PC-9 (cell line): ENCODE measurements around the gene IGF1. TPM values are rescaled to one million over a fixed set of nuclear protein-coding genes. Genes with fewer than 3 reads are reported as not detected.

ENCODE experiments used
- BruUV-seq: library from RNA; stranded (reverse); fragments of 400-500 nt; replicated peaks from 2 replicates; lab custom pipeline; 2021; lab: Mats Ljungman, UMichigan
- CTCF ChIA-PET: fragments of 300-600 bp; sonication (Branson Sonifier 250); formaldehyde crosslinking; loops from one replicate; lab custom pipeline; 2022; ENCODE audit warnings: antibody characterized with exemption; lab: Charles Lee
- POLR2A ChIA-PET: fragments of 300-600 bp; sonication (Branson Sonifier 250); formaldehyde crosslinking; loops from one replicate; lab custom pipeline; 2022; ENCODE audit warnings: antibody characterized with exemption; ENCODE audit not compliant: unreplicated experiment; lab: Charles Lee
- DNase-seq, 2 experiments: peaks; one replicate each; pipeline versions ENCODE4 v3.0.0 to v3.0.0-alpha.2; 2015 to 2022; ENCODE audit warnings: mixed read lengths in 1 of 2
- H2AFZ ChIP-seq: fragments of 200-600 bp; sonication (generic); 2 replicates; pipeline ENCODE4 v1.8.1; 2017; ENCODE audit warnings: antibody characterized with exemption
- H3F3A ChIP-seq: fragments of 200-600 bp; sonication (generic); 2 replicates; pipeline ENCODE4 v1.8.1; 2017; ENCODE audit warnings: antibody characterized with exemption, mild to moderate bottlenecking, low read depth; ENCODE audit not compliant: insufficient read depth
- H3K27ac ChIP-seq: fragments of 200-600 bp; sonication (generic); 2 replicates; pipeline ENCODE4 v1.6.1; 2016; ENCODE audit warnings: mixed run types
- H3K27me3 ChIP-seq: fragments of 200-600 bp; sonication (generic); 2 replicates; pipeline ENCODE4 v1.6.1; 2016; ENCODE audit warnings: low read depth, mixed run types; ENCODE audit not compliant: insufficient read depth
- H3K36me3 ChIP-seq: fragments of 200-600 bp; sonication (generic); 2 replicates; pipeline ENCODE4 v1.6.1; 2016; ENCODE audit warnings: low read depth, mixed run types
- H3K4me1 ChIP-seq: fragments of 200-600 bp; sonication (generic); replicated peaks from 2 replicates; pipeline ENCODE4 v1.6.1; 2016; ENCODE audit warnings: mixed run types; ENCODE audit not compliant: insufficient read depth
- H3K4me2 ChIP-seq: fragments of 200-600 bp; sonication (generic); 2 replicates; pipeline ENCODE4 v1.6.1; 2017; ENCODE audit warnings: mixed run types
- H3K4me3 ChIP-seq: fragments of 200-600 bp; sonication (generic); 2 replicates; pipeline ENCODE4 v1.6.1; 2016; ENCODE audit warnings: mixed run types
- H3K79me2 ChIP-seq: fragments of 200-600 bp; sonication (generic); 2 replicates; pipeline ENCODE4 v1.6.1; 2017; ENCODE audit warnings: low read depth, mixed run types
- H3K9me2 ChIP-seq: fragments of 200-600 bp; sonication (generic); 2 replicates; pipeline ENCODE4 v1.8.1; 2017; ENCODE audit warnings: mild to moderate bottlenecking; ENCODE audit not compliant: insufficient read depth
- H3K9me3 ChIP-seq: fragments of 200-600 bp; sonication (generic); 2 replicates; pipeline ENCODE4 v1.8.1; 2016; ENCODE audit warnings: low read depth; ENCODE audit not compliant: insufficient read depth
- H4K20me1 ChIP-seq: fragments of 200-600 bp; sonication (generic); 2 replicates; pipeline ENCODE4 v1.8.1; 2017; ENCODE audit not compliant: insufficient read depth
- EZH2 ChIP-seq: fragments of 200-600 bp; sonication (generic); IDR thresholded peaks from 2 replicates; pipeline ENCODE4 v1.8.0; 2017; ENCODE audit warnings: antibody characterized with exemption, low read depth
- intact Hi-C: fragments of 100-400 bp; cut with micrococcal nuclease; formaldehyde crosslinking; loops from one replicate; pipeline ENCODE4 v1.10.0; 2022; ENCODE audit not compliant: unreplicated experiment
- total RNA-seq: library from RNA; stranded (reverse); gene quantifications from 2 replicates; pipeline ENCODE4 v1.2.3, GENCODE V29; 2021
- TF ChIP-seq, protein P1 (sequence below): fragments of 200-600 bp; sonication (generic); conservative IDR thresholded peaks from 2 replicates; pipeline ENCODE4 v1.6.1; 2017; ENCODE audit warnings: mixed run types, antibody characterized with exemption, mild to moderate bottlenecking, moderate library complexity

IGF1 gene
- total RNA-seq, 1 experiment from 2014 or later, result not detected

DNA sequence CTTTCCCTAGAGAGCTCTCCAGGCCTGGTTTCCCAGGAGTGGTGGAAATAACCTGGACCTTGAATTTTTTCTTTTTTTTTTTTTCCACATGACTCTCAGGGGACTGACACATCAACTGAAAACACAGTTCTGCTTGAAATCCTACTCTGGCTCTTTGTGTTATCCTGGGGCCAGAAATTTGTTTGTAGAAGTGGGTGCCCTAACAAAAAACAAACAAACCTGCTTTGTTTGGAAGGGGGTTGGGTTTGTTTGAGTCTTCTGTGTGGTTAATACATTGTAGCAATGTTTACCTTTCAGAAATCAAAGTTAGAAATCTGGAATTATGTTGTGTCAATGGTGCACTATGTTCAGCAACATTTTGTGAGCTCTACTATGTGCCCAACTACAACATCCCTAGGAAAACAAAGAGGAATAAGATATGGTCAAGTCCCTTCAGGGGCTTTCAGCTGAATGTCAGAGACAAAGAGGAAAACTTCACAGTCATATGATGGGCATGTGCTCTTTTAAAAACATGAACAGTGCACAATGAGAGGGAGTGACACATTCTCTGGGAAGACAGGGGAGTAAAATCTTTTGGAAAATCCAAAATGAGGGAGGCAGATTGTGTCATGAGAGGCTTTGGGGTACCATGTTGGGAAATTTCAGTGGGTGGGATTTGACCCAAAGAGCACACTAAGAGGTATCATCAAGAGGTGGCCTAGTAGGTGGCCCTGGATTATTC, 1.5 kb upstream of the IGF1 start:
- no peak for DNase-seq
- intact Hi-C loops, result loop anchor here (5.0 to 10.0 kb wide), 4 partner anchors 220 to 547 kb away; no protein-coding TSS in a partner anchor
- Histone ChIP-seq H3K4me3 (no peak overlapping the region), H3K4me2 (no peak overlapping the region), H3K9me2 (no peaks in the 10 kb centered on the region), H3K36me3 (no peaks in the 10 kb centered on the region), H3K79me2 (no peaks in the 10 kb centered on the region), H2AFZ (no peak overlapping the region), H4K20me1 (no peaks in the 10 kb centered on the region), H3F3A (no peaks in the 10 kb centered on the region), H3K27me3 (no peaks in the 10 kb centered on the region), H3K27ac (no peak overlapping the region), H3K9me3 (no peaks in the 10 kb centered on the region), H3K4me1 (0 out of 2 replicates have a peak, but pooled peaks cover 4% of the 10 kb centered on the region)
- CTCF ChIA-PET, result no interaction called here
- POLR2A ChIA-PET, result no interaction called here
- no peak for TF ChIP-seq EZH2
- TF ChIP-seq, protein P1, sequence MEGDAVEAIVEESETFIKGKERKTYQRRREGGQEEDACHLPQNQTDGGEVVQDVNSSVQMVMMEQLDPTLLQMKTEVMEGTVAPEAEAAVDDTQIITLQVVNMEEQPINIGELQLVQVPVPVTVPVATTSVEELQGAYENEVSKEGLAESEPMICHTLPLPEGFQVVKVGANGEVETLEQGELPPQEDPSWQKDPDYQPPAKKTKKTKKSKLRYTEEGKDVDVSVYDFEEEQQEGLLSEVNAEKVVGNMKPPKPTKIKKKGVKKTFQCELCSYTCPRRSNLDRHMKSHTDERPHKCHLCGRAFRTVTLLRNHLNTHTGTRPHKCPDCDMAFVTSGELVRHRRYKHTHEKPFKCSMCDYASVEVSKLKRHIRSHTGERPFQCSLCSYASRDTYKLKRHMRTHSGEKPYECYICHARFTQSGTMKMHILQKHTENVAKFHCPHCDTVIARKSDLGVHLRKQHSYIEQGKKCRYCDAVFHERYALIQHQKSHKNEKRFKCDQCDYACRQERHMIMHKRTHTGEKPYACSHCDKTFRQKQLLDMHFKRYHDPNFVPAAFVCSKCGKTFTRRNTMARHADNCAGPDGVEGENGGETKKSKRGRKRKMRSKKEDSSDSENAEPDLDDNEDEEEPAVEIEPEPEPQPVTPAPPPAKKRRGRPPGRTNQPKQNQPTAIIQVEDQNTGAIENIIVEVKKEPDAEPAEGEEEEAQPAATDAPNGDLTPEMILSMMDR, result no peak
- no TSS peak for BruUV-seq

DNA sequence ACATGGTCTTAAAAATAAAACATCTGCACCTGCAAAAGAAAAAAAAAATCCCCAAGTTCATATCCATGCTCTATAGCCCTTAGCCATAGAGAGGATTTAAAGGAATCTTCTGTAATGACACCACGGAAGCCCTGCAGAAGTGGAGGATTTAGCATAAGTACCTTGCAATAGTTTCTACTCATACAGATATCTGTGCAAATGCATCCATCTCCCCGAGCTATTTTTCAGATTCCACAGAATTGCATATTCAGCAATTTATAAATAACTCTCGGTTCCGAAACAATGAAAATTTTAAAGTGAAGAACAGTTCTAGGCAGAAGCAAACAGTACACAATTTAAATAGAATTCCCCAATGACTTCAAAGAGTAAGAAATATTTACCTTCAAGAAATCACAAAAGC, 424 bp downstream of the IGF1 start:
- no TSS peak for BruUV-seq
- intact Hi-C loops, result loop anchor here (5.0 to 10.0 kb wide), 4 partner anchors 222 to 545 kb away; no protein-coding TSS in a partner anchor

DNA sequence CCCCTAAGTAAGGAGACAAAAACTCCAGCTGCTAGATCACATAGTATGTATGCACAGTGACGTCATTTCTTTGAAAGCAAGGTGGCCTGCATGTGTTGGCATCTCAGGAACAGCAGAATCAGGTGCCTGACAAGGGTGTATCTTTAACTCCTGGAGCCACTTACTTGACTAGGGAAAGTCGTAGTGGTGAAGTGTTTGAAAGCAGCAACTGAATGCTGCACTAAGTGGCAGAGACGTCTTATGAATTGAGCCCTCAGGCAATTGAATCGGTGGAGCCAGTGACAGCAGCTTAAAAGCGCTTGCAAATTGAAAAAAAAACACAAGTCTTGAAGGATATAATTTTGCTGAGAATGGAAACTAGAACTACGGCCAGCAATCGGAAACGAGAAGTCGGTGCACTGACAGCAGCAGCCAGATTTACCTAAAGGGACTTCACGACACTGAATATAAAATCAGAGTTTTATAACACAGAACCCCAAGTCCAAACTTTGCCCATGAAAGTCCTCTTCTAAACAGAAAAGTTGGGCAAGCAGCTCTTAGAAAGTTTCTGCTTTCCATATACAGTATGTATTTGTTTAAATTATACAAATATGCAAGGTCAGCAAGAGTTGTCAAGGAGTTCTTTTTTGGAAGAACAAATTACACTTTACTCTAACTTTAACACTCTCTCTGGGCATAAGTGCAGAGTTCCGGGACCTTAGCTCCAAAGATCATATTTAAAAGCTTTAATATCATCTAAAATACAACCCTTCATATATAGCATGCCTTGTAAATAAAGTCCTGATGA, 1.1 kb downstream of the IGF1 start:
- BruUV-seq, result no TSS peak
- TF ChIP-seq, protein P1, result no peak
- TF ChIP-seq EZH2, result no peak
- no peaks in the 10 kb centered on the region for H3K9me3 ChIP-seq
- H3K27ac ChIP-seq, result no peak overlapping the region
- CTCF ChIA-PET, result no interaction called here
- H3K36me3 ChIP-seq, result no peaks in the 10 kb centered on the region
- H3K27me3 ChIP-seq, result no peaks in the 10 kb centered on the region
- H3K9me2 ChIP-seq, result no peaks in the 10 kb centered on the region
- no peaks in the 10 kb centered on the region for H3K79me2 ChIP-seq
- H3K4me1 ChIP-seq, result peaks cover 7% of the 10 kb centered on the region; the same call in 1 of the 2 replicates
- POLR2A ChIA-PET, result no interaction called here
- H3K4me3 ChIP-seq, result no peak overlapping the region
- intact Hi-C loops, result no loop called here
- no peaks in the 10 kb centered on the region for H4K20me1 ChIP-seq
- no peak overlapping the region for H3K4me2 ChIP-seq
- H3F3A ChIP-seq, result no peaks in the 10 kb centered on the region
- H2AFZ ChIP-seq, result no peak overlapping the region; the same call in 1 of the 2 replicates
- DNase-seq, result no peak

More for the DNA sequence above, 424 bp downstream of the IGF1 start:
- CTCF ChIA-PET, result no interaction called here
- Histone ChIP-seq H3K27me3 (no peaks in the 10 kb centered on the region), H3K9me2 (no peaks in the 10 kb centered on the region), H4K20me1 (no peaks in the 10 kb centered on the region), H2AFZ (no peak overlapping the region), H3K79me2 (no peaks in the 10 kb centered on the region), H3K9me3 (no peaks in the 10 kb centered on the region), H3K4me1 (0 out of 2 replicates have a peak, but pooled peaks cover 4% of the 10 kb centered on the region), H3K36me3 (no peaks in the 10 kb centered on the region), H3K4me3 (no peak overlapping the region), H3K27ac (no peak overlapping the region), H3F3A (no peaks in the 10 kb centered on the region), H3K4me2 (no peak overlapping the region)
- DNase-seq, result no peak
- TF ChIP-seq, protein P1, result no peak
- POLR2A ChIA-PET, result no interaction called here
